ENCODE data around the gene ZNF282.
A peak's percentile ranks its signal among the peaks of the same experiment; 100 is the strongest.

- TF ChIP-seq CTCF (conservative IDR thresholded peaks at IDR 0.05; ENCODE audit: low read depth, low read length) (peak; percentile 87), EZH2phosphoT487 (IDR thresholded peaks at IDR 0.05; ENCODE audit: borderline replicate concordance, low read length) (no peak)
These were observed 44.2 kb downstream of the ZNF282 start, which contains the start of gene ZNF212 for GRCh38 chr7:149239345-149240143.
